NCI-H1694 treated with DMSO at 0.1 percent for 48 hours (cell line): ENCODE measurements around the gene GLRA3.
"Not testable (repeated sequence)": the region's sequence is repeated elsewhere in the genome, so short reads cannot be mapped to it uniquely, and the experiment has no call there.

ENCODE experiments used
- DNase-seq: peaks from one replicate; lab custom pipeline; 2025; lab: John Stamatoyannopoulos, UW

GLRA3 gene

DNA sequence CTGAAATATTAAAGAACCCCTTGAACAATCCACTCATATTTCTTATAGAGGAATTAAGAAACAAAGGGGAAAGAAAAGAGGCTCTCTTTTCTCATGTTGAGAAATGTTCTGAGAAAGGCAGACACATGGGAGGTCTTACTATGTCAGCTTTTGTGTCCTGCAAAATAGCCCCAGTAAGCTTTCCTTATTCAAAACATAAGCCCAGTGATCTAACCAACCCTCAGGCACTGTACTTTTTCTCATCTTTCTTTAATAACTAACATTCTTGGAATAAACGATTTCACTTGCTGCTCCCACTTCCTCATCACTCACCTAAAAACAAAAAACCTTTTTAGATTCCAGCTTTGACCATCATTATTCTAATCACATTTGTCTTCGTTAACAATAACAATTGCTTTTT lies 115.9 kb downstream of the GLRA3 start:
- no peak for DNase-seq

GRCh38 chr4:174709526-174709925 lies 119.5 kb downstream of the GLRA3 start:
- no peak for DNase-seq

DNA sequence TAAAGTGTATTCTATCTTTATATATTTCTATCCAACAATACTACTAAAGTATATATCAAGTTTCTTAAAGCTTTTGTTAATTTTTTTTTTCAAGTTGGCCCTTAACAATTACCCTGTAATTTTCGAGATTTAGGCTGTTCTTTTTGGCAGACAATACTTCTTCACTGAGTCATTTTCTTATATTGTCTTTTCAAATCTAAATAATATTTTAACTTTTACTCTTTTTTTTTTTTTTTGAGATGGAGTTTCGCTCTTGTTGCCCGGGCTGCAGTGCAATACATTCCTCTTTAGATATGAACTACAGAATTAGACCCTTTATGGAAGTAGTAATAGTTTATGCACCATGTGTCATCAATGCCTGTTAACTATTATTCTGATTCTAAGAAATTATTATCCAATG lies 120.7 kb downstream of the GLRA3 start:
- no peak for DNase-seq

DNA sequence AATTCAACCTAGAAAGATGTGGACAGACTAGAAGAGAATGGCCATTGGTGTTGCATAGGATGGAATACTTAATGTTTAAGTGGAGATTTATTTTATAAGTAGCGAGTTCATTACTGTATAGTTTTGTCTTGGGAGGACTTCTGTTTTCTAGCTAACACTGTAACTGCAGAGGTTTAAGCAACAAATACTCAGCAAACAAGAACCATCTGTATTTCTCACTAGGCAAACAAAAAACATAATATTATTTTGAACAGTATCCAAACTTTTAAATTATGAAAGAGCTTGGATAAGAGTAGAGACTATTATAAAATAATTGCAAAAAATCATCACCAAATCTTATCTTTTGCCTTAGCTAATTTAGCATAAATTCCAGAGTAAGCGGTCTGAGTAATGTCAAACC lies 121.1 kb downstream of the GLRA3 start:
- no peak for DNase-seq

- DNase-seq: no peak
These were observed 121.9 kb downstream of the GLRA3 start for GRCh38 chr4:174707051-174707676.

- DNase-seq: no peak
These were observed 126.0 kb downstream of the GLRA3 start for GRCh38 chr4:174702979-174703478.

DNA sequence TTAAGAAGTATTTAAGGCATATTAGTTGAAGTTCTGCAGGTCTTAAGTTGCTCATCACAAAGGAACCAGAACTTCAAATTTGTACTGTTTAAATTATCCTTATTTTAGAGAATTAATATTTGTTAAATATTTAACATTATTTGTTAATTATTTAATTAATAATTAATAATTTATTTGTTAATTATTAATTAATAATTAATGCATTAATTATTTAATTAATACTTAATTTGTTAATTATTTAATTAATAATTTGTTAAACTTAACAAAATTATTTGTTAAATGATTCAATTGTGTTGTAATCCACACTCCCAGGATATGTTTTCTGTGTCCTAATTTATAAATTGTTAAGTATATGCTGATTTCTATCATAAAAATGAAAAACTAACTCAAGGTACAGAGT lies 129.4 kb downstream of the GLRA3 start:
- DNase-seq: no peak

DNA sequence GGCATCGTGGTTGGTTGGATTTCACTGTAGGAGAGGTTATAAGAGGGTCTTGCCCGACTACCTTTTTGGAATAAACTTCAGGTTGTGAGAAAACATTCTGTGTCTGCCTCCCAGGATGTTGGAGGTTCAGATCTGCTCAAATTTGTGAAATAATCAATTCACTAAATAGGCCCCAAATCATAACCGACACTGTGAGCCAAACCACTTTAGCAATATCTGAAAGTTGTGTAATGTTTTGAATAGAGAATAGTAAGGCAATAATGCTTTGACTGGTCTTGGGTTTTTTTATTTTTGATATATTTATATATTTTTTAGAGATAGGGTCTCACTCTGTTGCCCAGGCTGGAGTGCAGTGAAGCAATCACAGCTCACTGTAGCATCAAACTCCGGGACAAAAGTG lies 131.2 kb downstream of the GLRA3 start:
- no peak for DNase-seq

GRCh38 chr4:174697202-174697601 lies 131.8 kb downstream of the GLRA3 start:
- no peak for DNase-seq

DNA sequence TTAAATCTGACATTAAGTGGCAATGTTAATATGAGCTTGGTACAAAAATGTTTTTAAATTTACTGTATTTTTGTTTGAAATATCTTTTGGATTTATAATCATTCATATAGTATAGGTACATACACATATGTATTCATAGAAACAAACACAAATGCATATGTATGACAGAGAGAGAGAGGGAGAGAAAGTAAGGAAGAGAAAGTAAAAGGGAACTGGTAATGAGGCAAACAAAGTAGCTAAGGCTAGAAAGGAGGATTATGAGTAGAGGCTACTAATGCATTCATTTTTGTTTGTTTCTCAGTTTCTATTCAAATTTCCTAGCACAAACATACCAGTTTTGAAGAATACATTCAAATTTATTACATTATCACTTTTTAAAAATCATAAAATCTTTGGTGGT lies 132.4 kb downstream of the GLRA3 start:
- DNase-seq: no peak

GRCh38 chr4:174691876-174692275 lies 137.2 kb downstream of the GLRA3 start:
- not testable (repeated sequence) for DNase-seq

GRCh38 chr4:174690665-174691064 lies 138.4 kb downstream of the GLRA3 start:
- no peak for DNase-seq

GRCh38 chr4:174689618-174690017 lies 139.4 kb downstream of the GLRA3 start:
- no peak for DNase-seq

GRCh38 chr4:174686826-174687225 lies 142.2 kb downstream of the GLRA3 start:
- no peak for DNase-seq

- DNase-seq: no peak
These were observed 147.2 kb downstream of the GLRA3 start for GRCh38 chr4:174681723-174682300.

- DNase-seq: no peak
These were observed 154.7 kb downstream of the GLRA3 start for GRCh38 chr4:174674305-174674840.

DNA sequence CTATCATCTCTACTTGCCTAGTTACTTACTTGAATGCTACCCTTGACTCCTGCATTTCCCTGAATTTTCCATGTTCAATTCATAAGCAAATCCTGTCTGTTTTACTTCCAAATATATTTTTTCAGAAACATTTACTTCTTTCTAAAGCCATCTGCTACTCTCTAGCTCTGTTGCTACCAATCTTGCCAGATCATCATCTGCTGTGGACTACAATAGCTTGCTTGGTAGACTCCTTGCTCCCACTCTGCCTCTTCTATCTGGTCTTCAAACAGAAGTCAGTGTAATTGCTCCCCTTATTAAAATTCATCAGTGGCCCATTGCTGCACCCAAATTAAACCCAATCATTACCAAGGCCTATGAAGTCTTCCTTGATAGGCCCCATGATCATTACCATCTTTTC lies 155.2 kb downstream of the GLRA3 start:
- no peak for DNase-seq

- no peak for DNase-seq
These were observed 156.8 kb downstream of the GLRA3 start for GRCh38 chr4:174672276-174672675.

DNA sequence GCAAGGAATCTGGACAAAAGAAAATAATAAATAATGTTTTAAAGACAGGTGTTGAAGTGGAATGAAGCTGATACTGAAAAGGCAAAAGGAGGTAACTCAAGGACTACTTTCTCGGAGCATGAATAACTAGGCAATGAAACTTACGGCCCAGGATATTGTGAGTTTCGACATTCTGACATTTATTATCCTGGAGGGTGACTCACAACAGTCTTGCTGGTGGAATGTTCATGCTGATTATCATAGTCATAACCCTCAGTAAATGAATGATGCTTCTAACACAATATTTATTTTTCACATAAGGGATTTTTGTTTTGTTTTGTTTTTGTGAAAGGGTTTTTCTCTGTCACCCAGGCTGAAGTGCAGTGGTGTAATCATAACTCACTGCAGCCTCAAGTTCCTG lies 159.8 kb downstream of the GLRA3 start:
- no peak for DNase-seq

DNA sequence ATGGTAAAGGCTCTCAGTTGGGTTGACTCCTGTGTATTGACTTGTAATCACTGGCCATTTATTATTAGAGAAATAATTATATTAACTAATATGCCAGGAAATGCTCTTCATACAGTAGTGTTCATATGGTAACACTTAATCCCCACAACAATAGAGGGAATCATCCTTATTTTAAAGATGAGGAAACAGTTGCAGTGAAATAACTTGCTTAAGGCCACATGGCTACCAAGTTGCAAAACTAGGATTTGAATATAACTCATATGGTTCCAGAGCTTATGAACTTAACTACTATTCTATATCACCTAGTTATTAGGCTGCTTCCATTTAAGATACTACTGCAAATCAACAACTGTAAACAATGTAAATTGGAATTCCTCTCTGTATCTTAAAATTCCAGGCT lies 163.2 kb downstream of the GLRA3 start:
- no peak for DNase-seq

GRCh38 chr4:174663216-174663615 lies 165.8 kb downstream of the GLRA3 start:
- DNase-seq: no peak

DNA sequence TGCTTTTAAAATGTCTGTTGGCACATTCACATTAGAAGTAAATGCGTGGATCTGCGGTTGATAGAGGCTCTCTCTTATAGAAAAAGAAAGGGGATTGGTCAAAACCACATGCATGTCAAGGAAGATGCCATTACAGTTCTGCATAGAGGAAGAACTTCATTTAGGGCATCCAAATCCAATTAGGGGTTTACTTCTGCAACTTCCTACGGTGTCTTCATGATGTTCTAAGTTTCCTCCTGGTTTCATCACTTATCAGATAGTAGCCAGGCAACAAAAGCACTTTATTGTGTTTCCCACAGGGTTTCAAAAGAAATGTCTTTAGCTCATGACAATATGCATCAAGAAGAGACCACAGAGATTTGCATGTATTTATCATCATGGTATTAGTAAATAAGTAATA lies 170.8 kb downstream of the GLRA3 start:
- DNase-seq: no peak

DNA sequence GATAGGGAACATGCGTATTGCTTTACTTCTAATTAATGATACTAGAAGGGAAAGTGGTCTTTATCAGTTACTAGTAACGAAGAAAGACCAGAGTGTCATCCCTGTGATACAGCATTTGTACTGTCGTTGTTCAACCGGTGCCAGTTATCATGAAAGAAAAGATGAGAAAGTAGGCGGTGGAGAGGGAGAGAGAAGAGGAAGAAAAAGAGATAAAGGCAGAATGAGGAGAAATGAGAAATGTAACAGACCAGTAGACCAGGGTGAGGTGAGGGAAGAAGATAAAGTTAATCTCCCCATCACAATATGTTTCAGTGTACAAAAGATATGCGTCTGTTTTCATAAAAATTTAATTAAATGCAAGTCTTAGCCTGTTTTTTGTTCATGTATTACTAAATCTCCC lies 171.6 kb downstream of the GLRA3 start:
- DNase-seq: no peak

DNA sequence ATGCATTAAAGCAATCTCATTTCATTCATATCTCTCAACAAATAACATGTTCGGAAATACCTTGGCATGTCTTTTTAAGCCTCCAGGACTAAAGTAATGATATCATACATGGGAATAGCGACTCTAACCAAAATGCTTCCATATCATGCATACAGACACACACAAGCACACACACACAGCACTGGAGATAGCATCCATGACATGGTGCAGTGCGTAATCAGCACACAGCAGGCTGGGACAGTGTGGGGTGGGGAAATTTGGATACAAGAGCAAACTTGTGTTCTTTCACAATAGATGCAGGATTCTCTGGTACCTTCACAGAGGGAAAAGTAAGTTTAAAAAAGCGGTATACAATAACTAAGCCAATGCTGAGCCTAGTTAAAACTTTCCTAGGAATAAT lies 174.4 kb downstream of the GLRA3 start:
- no peak for DNase-seq
